ENCODE measurements around the gene CFL2. TPM values are rescaled to one million over a fixed set of nuclear protein-coding genes. Genes with fewer than 3 reads are reported as not detected.

The CFL2 gene
- total RNA-seq, 1 experiment from 2014 or later = 20.1 TPM

- ChIA-PET CTCF (interaction anchor here (3.5 kb wide), 1 partner anchor 11 kb away, joined by 26 read pairs; no protein-coding TSS in a partner anchor), POLR2A (no interaction called here)
- TF ChIP-seq GABPB1 (CRISPR knock-in tag; IDR thresholded peaks at IDR 0.05) (no peak), NFATC4 (CRISPR knock-in tag; IDR thresholded peaks at IDR 0.05) (no peak), E2F4 (CRISPR knock-in tag; IDR thresholded peaks at IDR 0.05; ENCODE audit: borderline replicate concordance, low read depth) (no peak), EMX1 (CRISPR knock-in tag; IDR thresholded peaks at IDR 0.05) (no peak), ZNF416 (CRISPR knock-in tag; IDR thresholded peaks at IDR 0.05) (no peak), ZMAT4 (CRISPR knock-in tag; IDR thresholded peaks at IDR 0.05) (no peak), ATF3 (CRISPR knock-in tag; conservative IDR thresholded peaks at IDR 0.05) (no peak), ZNF396 (CRISPR knock-in tag; IDR thresholded peaks at IDR 0.05; ENCODE audit: borderline replicate concordance) (no peak), ZNF512 (CRISPR knock-in tag; IDR thresholded peaks at IDR 0.05; ENCODE audit: borderline replicate concordance) (no peak), ESRRA (CRISPR knock-in tag; IDR thresholded peaks at IDR 0.05; ENCODE audit: borderline replicate concordance) (no peak), ZNF425 (CRISPR knock-in tag; conservative IDR thresholded peaks at IDR 0.05) (no peak), NR2C2 (CRISPR knock-in tag; IDR thresholded peaks at IDR 0.05) (no peak), E2F5 (CRISPR knock-in tag; IDR thresholded peaks at IDR 0.05) (no peak), SP1 (CRISPR knock-in tag; conservative IDR thresholded peaks at IDR 0.05) (no peak)
- Mint-ChIP-seq H3K36me3 (no peaks in the 10 kb centered on the region), H3K4me3 (no peak overlapping the region), H3K4me1 (no peaks in the 10 kb centered on the region), H3K27me3 (ENCODE audit: low read depth) (no peaks in the 10 kb centered on the region), H3K27ac (no peak overlapping the region), H3K9me3 (peaks cover 5% of the 10 kb centered on the region; the same call in 1 of the 2 replicates)
- DNase-seq (ENCODE audit: low spot score) (no peak), ATAC-seq (no peak)
Measured at GRCh38 chr14:34733245-34733644, 18.9 kb upstream of the CFL2 start.

- DNase-seq (ENCODE audit: low spot score) (no peak), ATAC-seq (no peak)
- H3K4me1 Mint-ChIP-seq = no peaks in the 10 kb centered on the region
- H3K27me3 Mint-ChIP-seq (ENCODE audit: low read depth) = no peaks in the 10 kb centered on the region
- no peak overlapping the region for H3K4me3 Mint-ChIP-seq
- no peak overlapping the region for H3K27ac Mint-ChIP-seq
- no peaks in the 10 kb centered on the region for H3K36me3 Mint-ChIP-seq
- peaks cover 5% of the 10 kb centered on the region; the same call in 1 of the 2 replicates for H3K9me3 Mint-ChIP-seq
- ChIA-PET POLR2A (no interaction called here), CTCF (interaction anchor here (0.6 to 3.5 kb wide), 2 partner anchors 10 to 681 kb away, joined by 3 to 26 read pairs; no protein-coding TSS in a partner anchor)
- no peak for TF ChIP-seq NFYB (CRISPR knock-in tag; conservative IDR thresholded peaks at IDR 0.05; ENCODE audit: low read depth)
- no peak for TF ChIP-seq PRRX2 (CRISPR knock-in tag; IDR thresholded peaks at IDR 0.05)
- TF ChIP-seq MAX (CRISPR knock-in tag; IDR thresholded peaks at IDR 0.05) = no peak
- no peak for TF ChIP-seq E2F1 (CRISPR knock-in tag; IDR thresholded peaks at IDR 0.05)
- no peak for TF ChIP-seq RORB (CRISPR knock-in tag; IDR thresholded peaks at IDR 0.05)
- TF ChIP-seq CTCF (IDR thresholded peaks at IDR 0.05) = no peak
- no peak for TF ChIP-seq MXD4 (CRISPR knock-in tag; IDR thresholded peaks at IDR 0.05; ENCODE audit: borderline replicate concordance)
- no peak for TF ChIP-seq ZSCAN18 (CRISPR knock-in tag; IDR thresholded peaks at IDR 0.05)
- no peak for TF ChIP-seq ERG (CRISPR knock-in tag; IDR thresholded peaks at IDR 0.05)
Measured at GRCh38 chr14:34732802-34733201, 18.4 kb upstream of the CFL2 start.
